HG03439 (cell line): Measurements from ENCODE around the gene RRAGC.

Experiments used
- ATAC-seq: cut with Tn5 transposase; IDR thresholded peaks from one replicate; pipeline ENCODE4 v1.9.1; 2021; ENCODE audit warnings: mild to moderate bottlenecking, moderate library complexity; ENCODE audit not compliant: unreplicated experiment

Gene RRAGC

DNA sequence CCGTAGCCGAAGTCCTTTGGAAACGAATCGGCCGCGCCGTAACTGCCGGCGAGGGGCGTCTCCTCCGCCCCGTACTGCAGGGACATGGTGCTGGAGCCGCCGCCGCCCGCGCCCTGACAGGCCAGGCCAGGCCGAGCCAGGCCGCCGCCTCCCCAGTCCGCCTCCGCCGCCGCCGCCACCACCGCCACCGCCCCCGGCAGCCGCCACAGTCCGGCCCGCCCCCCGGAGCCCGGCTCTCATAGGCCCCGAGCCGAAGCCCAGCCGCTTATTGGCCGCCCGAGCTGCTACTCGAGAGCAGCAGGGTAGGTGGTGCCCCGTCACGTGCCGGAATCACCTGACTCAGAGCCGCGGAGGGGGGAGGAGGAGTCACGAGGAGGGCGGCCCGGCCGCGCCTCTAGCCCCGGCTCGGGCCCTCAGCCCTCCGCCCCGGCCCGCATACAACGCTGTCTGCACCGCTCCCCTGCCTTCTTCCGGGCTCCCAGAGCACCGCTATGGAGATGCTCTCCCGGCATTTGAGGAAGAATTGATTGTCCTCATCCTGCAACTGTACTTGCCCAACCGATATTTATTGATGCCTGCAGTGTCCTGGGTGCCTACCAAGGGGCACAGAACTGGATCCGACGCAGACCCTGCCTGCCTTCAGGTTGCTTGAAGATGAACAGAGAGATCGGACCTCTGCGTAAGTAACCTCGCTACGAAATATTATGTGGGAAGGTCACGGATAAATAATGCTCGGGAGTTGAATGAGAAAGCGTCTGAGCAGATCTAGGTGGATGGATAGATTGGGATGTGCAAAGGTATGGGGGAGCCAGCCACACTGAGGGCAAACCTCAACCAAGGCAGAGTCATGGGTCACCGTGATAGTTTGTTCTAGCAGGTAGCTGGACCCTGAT lies at the start of gene RRAGC:
Gene RRAGC (minus strand): TSS at position 212 of the 893 bp plus-strand sequence. CDS start 126 bp downstream, at position 86.
- ATAC-seq: peak; percentile 91

DNA sequence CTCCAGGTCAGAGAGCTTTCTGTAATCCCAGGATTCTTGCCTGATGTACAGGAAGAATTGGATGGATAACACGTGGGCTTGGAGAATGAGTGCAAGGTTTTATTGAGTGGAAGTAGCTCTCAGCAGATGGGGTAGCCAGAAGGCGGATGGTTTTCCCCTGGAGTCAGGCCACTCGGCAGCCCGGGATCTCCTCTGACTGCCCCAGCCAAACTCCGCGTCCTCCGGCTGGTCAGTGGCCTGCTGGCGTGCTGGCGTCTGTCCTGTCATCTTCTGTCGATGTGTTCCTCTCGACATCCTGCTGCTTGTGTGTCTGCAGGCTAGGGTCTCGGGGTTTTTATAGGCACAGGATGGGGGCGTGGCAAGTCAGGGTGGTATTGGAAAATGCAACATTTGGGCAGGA lies 49.2 kb upstream of the RRAGC start:
- ATAC-seq: no peak

DNA sequence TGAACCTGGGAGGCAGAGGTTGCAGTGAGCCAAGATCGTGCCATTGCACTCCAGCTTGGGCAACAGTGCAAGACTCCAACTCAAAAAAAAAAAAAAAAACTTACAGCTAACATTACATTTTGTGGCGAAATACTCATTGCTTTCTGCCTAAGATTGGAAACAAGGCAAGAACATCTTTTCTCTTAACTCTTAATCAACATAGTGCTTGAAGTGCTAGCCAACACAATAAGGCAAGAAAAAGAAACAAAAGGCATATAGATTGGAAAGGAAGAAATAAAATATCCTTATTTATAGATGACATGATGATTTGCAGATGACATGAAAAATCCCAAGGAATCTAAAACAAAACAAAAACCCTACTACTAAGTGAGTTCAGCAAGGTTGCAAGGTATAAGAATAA lies 46.4 kb upstream of the RRAGC start:
- ATAC-seq: no peak

- ATAC-seq: no peak
These were observed 40.0 kb upstream of the RRAGC start for GRCh38 chr1:38899560-38899959.

DNA sequence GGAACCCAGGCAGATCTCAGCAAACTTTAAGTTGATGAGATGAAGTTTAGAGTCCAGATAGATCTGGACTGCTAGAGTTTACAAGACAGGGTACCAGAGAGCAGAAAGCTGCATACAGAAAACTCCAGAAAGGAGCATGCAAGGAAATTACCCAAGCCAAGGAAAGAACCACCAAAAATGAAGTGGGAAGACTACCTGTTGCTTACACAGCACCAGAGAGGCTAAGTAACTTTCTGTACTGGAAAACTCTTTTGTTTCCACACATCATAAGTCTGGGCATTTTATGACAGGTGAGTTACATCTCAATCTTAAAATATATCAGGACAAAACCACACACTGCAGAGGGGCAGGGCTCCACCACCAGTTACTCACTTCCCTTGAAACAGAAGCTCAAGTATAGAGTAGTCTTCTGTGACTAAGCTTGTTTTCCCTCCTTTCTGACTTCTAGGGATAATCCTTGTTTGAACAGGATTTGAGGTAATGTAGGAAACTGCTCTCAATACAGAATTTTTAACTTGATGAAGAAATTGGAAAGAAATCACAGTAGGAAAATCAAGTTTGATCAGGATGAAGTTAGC lies 39.2 kb upstream of the RRAGC start:
- no peak for ATAC-seq

GRCh38 chr1:38896169-38896568 lies 36.6 kb upstream of the RRAGC start:
- ATAC-seq: no peak

GRCh38 chr1:38892976-38893375 lies 33.4 kb upstream of the RRAGC start:
- no peak for ATAC-seq

DNA sequence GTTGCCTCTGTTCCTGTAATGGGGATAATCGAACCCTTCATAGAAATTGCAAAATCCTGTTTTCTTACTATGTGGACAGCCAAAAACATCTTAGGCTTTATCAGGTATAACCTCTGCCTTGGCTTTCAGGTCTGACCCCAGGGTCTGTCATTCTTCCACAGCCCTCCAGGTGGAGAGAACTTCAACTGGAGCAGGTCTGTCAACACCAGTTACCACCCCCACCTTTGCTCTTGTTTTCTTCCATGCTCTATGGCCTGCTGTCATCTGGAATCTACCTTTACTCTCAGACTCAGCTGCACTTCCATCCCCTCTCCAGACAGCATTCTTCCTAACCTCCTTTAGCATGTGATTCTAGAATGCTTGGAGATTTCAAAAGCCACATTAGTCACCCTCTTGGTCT lies 32.2 kb upstream of the RRAGC start:
- no peak for ATAC-seq

DNA sequence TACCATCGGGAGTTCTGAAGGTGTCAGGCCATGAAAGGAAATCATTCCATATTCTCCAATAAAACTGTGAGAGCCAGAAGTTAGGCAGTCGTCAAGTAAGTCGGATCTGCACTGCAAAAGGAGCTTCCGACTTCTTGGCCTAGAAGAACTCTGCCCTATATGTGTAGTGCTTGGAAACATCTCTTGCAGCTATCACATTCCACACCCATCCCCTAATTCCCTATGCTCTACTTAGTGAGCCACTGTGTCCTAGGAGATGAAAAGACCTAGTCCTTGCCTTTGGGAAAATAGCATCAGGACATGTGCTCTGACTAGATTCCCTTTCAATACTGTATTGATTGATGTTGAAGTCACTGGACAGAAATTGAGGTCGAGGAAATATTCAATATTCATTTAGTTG lies 30.0 kb upstream of the RRAGC start:
- ATAC-seq: no peak

- no peak for ATAC-seq
These were observed 29.1 kb upstream of the RRAGC start for GRCh38 chr1:38888423-38889333.

GRCh38 chr1:38885092-38885491 lies 25.5 kb upstream of the RRAGC start:
- no peak for ATAC-seq

DNA sequence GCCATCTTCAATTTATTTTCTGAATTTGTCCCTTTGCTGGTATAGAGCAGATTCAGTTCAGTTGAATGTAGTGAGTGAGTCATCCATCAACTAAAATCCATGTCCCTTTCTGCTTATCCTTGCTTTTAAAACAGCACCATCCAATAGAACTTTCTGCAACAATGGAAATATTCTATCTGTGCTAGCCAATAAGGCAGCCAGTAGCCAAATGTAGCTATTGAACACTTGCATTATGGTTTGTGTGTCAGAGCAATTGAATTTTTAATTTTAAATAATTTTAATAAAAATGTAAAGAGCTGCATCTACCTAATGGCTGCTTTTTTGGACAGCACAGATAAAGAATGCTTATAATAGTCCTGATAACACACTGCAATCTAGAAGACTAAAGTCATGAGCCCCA lies 21.9 kb upstream of the RRAGC start, which contains the start of gene GJA9:
Gene GJA9 (minus strand): TSS at position 101 of the 400 bp plus-strand sequence. CDS start 5,489 bp downstream, outside the sequence.
- no peak for ATAC-seq

- no peak for ATAC-seq
These were observed 16.2 kb upstream of the RRAGC start for GRCh38 chr1:38875811-38876210.

- peak; percentile 95 for ATAC-seq
These were observed 13.7 kb upstream of the RRAGC start, which contains the start of gene MYCBP for GRCh38 chr1:38873027-38873969. TSS of gene MYCBP (minus strand) at chr1:38873348. CDS start at chr1:38873305, 43 bp downstream.

DNA sequence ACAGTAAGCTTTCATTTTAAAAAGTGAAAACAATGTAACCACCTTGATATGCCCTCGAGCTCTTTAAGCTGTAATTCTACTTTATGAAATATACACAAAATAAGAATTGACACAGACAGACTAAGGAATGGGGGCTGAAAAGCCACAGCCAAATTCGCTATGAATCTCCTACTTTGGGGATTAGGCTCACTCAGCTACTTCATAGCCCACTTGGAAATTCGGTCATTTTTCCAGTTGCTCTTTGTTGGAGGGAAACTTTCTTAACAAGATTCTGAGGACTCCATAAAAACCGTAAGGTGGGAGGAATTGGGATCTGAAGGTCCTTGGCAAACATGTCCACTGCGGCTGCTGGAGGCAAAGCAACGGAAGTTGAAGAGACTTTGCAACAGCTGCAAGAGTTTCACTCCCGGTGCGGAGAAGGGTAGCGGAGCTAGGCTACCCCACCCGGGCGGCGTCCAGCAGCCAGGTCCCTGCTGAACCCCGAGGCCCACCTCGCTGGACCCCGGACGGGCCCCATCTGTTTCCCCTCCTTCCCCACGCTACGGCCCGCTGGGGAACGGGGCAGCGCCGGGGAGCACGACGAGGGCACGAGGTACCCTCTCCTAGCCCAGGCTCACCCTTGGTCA lies 12.9 kb upstream of the RRAGC start:
- ATAC-seq: peak; percentile 27

- ATAC-seq: no peak
These were observed 11.4 kb upstream of the RRAGC start for GRCh38 chr1:38870996-38871395.

DNA sequence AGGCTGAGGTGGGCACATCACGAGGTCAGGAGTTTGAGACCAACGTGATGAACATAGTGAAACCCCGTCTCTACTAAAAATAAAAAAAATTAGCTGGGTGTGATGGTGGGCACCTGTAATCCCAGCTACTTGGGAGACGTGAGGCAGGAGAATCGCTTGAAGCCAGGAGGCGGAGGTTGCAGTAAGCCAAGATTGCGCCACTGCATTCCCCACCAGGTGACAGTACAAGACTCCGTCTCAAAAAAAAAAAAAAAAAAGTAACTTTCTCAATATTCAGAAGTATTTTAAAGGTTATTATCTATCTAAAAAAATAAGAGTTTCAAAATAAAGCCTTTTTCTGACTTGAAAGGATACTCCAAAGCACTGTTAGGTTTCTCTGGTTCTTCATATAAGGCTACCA lies 7.6 kb upstream of the RRAGC start:
- no peak for ATAC-seq

DNA sequence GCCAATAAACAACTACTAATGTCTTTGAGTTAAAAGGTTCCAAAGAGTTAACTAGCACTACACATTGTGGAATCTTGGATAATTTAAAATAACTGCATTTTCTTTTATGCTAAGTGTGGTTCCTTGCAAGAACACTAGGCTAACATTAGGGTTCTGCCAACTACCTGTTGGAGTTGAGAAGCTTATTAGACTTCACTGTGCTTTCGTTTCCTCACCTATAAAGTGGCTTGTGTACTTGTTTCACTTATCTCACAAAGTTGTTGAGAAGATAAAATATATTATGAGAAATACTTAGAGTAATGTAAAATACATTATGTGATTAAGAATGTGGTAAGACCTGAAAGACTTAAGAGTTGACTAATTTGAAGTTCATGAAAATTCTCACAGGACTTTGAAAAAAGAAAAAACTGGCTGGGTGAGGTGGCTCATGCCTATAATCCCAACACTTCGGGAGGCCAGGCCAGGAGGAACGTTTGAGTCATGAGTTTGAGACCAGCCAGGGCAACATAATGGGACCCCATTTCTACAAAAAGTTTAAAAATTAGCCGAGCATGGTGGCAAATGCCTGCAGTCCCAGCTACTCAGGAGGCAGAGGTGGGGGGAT lies 5.6 kb upstream of the RRAGC start:
- no peak for ATAC-seq

- no peak for ATAC-seq
These were observed 853 bp upstream of the RRAGC start for GRCh38 chr1:38860454-38860795.
